Stimulated activated CD8-positive, alpha-beta memory T cell treated with anti-CD3 and anti-CD28 coated beads, Interleukin-7, amount 100 ng/mL, for 48 hours (primary cell): ENCODE results near the gene ABLIM2.

Experiments
- DNase-seq, 2 donors: peaks; one replicate each; pipeline ENCODE4 v3.0.0-alpha.2; 2020; ENCODE audit warnings: low read depth in 1 of 2; ENCODE audit errors: extremely low read depth in 1 of 2

The ABLIM2 gene

DNA sequence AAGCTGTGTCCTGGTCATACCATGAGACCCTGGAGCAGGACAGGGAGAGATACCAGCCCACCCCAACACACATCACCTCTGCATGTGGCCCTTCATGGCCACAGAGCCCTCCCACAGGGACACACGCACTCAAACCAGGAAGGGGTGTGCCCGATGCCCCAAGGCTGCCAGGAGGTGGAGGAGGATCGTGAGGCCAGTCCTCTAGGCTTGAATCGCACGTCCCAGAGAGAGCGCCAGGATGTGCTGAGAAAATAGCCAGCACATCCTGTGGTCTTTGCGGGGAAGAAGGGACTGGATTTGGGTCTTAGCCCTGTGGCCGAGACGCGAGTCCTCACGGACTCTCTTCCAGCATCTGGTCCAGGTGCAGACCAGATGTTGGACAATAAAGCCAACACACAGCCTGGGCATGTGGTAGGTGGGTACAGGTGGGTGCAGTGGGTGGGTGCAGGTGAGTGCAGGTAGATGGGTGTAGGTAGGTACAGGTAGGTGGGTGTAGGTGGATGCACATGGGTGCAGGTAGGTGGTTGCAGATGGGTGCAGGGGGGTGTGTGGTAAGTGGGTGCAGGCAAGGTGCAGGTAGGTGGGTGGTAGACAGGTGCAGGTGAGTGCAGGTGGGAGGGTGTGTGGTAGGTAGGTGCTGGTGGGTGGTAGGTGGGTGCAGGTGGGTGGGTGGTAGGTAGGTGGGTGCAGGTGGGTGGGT is 124.6 kb downstream of the ABLIM2 start:
- DNase-seq = no peak

GRCh38 chr4:8033067-8033755 is 125.4 kb downstream of the ABLIM2 start:
- DNase-seq = no peak

- no peak for DNase-seq
Observed at GRCh38 chr4:8032381-8032780, 126.2 kb downstream of the ABLIM2 start.

- DNase-seq = no peak
Observed at GRCh38 chr4:8030121-8030781, 128.4 kb downstream of the ABLIM2 start.

GRCh38 chr4:8029689-8030088 is 128.9 kb downstream of the ABLIM2 start:
- no peak for DNase-seq

DNA sequence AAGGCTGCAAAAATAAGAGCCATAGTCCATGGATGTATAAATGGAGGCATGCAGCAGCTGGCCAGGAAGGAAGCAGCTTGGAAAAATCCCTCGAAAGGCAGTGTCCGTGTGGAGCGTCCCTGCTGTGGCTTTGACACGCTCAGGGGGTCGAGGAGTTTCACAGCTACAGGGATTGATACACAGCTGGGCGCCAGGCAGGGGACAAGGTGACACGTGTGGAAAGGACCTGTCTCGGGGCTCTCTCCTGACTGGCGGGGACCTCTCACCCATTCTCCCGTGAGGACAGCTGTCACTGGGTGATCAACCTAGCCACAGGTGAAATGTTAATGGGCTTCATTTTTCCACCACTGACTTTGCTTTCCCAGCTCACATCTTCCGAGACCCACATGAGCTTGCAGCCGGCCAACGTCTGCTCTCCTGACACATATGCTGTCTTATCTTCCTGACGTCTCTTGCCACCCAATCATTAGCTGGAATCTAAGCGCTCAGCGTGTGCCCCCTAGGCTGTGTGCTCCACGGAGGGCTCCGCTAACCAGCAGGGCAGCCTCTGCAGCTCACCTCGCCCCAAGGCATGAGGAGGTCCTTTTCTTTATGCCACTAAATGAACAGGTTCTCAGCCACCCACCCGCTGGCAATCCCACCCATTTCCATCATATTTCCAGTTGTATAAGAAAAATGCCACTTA is 129.6 kb downstream of the ABLIM2 start:
- DNase-seq = no peak

DNA sequence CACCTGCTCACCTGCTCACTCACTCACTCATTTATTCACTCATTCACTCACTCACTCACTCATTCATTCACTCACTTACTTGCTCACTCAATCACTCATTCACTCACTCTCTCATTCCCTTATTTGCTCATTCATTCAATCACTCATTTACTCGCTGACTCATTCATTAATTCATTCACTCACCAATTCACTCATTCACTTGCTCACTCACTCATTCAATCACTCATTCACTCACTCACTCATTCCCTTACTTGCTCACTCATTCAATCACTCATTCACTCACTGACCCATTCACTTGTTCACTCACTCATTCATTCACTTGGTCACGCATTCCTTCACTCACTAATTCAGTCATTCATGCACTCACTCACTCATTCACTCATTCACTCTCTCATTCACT is 130.2 kb downstream of the ABLIM2 start:
- no peak for DNase-seq

DNA sequence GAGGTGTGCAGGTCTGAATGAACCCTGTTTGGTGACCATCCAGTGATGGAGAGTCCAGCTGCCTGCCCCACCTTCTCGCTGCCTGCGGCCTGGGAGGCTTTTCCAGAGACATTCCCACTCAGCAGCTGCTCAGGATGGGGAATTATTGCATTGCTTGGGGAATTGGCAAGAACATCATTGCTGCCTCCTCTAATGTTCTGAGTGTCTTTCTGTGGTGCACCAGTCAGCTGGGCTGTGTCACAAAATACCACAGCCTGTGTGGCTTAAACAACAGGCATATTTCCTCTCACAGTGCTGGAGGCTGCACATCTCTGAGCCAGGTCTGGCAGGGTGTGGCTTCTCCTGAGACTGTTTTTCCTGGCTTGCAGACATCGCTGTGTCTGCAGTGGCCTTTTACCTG is 132.2 kb downstream of the ABLIM2 start:
- no peak for DNase-seq

DNA sequence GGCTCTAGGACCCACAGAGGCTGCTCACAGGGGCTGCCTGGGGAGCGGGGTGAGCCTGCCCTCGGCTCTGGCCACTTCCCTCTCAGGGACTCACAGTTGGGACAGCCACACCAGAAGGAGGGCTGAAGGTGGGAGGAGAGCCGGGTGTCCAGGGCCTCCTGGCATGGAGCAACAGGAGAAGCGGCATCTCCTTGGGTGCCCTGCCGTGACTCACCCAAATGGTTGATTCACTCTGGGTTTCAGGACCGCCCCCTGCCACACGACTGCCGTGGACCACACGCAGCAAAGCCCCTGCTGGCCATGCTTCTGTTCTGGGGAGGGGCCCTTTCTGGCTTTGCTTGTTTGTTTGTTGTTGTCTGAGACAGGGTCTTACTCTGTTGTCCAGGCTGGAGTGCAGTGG is 132.9 kb downstream of the ABLIM2 start:
- no peak for DNase-seq

DNA sequence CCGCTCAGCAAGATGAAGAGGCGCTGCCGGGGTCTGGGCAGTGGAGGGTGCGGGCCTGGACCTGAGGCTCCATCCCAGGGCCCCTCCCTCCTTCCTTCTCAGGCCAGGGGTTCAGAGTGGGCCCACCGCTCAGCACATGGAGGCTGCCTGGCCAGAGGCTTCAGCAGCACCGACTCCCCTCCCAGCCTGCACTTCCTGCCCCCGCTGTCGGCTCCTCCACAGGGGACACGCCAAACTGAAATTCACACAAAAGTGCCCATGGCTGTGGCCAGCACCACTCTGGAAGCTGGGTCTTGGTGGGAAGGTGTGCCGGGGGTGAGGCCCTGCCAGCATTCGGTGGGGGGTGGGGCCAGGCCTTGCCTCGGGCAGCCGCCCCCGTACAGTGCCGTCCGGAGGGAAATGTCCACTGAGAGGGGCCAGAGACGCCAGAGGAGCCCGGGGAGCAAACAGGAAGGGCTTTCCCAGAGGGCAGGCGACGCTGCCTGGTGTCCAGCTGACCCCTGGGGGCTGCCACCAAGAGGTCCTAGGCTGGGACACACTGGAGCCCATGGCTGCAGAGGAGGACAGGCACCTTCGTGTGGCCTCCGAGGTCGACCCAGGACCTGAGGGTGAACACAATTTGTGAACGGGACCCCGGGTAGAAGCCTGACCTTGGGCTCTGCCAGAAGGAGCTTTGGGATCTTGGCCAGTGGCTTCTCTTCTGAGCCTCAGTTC is 134.4 kb downstream of the ABLIM2 start:
- DNase-seq = no peak

DNA sequence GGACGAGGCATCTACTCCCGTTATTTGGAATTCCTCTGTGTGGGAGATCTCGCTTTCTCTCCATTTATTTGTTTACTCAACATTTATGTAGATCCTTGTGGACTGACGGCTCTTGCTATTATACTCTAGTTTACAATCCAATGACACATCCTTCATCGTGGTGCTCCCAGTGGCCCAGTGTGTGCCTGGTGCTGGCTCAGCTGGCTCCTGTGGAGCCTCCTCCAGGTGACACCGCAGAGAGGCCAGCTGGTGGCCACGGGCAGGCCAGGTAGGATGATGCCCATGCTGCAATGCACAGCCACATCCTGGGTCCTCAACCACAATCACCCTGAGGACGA is 134.9 kb downstream of the ABLIM2 start:
- no peak for DNase-seq

GRCh38 chr4:8022767-8023695 is 135.6 kb downstream of the ABLIM2 start:
- no peak for DNase-seq

DNA sequence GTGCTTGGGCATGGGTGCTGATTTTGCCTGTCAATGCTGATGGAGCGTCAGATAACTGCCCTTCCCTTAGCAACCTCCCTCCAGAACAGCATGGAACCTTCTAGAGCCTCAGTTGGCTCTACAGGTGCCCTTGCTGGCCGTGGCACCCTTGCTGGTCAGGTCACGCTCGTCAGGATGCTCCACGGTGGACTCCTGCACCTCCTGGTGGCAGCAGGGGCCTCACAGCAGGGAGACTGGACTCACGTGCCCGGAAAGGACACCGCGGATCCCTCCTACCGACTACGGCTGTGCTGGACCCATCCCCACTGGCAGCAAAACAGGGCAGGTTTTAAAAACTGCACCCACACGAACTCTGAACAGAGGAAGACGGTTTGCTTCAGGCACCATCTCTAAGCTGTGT is 136.8 kb downstream of the ABLIM2 start:
- no peak for DNase-seq

DNA sequence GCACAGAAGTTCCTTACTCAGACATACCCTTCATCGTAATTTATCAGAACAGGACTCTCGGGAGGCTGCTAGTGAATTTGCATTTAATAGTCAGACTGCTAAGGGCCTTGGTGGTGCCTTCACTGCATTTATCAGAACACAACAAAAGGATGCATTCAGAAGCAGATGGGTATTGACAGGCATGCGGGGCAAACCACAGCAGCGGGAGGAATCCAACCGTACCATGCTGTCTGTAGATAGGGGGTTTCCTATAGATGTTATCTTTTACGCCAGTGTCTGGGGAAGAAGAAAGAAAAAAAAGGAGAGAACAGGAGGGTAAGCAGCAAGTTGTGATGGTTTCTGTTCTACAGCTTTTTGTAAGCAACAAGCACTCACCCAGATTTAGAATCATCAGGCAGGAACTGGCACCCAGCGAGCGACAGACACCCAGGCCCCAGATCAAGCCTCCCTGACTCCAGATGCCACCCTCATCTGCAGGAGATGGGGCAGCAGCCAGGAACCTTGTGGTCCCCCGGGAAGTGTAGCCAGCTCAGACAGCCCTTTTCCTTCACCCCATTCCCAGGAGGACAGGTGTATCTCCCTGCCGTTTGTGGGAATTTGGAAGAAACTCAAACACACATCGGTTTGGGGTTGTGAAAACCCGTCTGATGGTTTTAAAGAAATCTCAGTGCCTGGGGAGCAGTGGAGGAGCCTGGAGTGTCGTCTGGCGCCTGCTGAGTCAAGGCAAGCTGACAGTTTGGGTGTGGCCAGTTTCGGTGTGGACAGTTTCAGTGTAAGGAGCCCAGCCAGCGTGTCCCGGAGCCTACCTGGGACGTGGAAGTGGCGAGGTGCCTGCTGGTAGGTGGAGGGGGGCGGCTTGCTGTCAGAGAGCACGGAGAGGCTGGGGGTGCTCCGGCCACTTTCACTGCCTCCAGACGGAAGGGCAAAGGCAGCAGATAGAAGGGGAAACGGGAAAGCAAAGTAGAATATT is 138.9 kb downstream of the ABLIM2 start:
- DNase-seq = no peak

DNA sequence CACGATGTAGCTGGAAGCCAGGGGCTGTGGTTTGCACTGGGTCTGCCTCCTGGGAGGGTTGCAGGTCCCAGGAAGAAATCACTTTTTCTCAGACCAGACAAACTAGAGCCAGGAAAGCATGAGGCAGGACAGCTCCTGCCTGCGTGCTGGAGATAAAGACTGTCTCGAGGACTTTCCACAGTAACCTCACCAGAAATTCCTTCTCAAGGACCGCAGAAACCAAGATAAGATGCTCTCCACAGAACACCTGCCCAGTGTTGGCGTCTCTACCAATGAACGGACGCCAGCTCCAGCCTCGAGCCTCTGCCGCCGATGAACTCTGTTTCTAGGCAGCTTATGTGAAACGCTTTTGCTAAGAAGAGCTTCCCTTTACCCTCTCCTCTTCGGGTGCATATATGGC is 142.1 kb downstream of the ABLIM2 start:
- DNase-seq = no peak

DNA sequence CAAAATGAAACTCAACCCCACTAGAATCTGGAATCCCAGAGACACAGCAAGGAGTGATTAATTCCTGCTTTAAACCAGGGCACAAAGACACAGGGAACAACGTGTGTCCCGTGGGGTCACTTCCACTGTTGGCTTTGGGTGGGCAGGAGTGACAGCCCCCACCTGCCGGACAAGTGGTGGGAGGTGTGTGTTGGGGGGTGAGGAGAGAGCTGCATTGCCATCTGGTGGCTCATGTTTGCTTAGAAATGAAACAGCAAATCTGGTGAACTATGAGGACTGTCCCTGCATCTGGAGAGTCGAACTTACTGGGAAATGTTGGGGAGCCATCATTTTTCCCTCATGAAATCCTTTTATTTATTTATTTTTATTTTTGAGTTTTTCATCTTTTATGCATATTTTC is 143.1 kb downstream of the ABLIM2 start:
- no peak for DNase-seq

DNA sequence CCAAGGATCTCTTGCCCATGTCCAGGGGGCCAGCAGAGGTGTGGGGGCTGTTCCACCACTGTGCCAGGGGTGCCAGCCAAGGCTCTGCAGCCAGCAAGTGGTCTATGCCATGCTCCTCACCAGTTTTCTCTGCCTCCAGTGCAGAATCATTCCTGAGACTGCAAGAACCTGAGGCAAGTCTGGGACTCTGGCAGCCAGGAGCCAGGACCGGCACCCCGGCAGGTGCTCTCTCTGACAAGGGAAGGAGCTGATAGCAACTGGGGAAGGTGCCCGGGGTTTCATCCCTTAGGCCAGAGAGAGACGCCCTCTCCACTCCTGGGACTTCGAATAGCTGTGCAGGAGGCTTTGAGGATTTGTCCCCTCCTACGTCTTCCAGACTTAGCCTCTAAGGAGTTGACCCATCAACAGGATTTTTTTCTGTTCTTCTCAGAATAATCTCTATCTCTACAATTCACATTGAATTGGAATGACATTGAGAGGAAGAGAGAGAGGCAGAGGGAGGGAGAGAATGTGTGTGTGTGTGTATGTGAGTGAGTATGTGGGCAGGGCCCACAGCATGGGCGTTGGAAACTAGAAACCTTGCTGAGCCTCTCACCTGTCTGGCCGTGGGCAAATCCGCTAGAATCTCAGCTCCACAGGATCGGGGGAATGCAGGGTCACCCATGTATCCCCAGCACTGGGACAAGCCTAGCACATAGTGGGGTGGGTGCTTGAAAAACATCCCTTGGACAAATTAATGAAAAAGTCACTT is 144.5 kb downstream of the ABLIM2 start:
- DNase-seq = no peak

DNA sequence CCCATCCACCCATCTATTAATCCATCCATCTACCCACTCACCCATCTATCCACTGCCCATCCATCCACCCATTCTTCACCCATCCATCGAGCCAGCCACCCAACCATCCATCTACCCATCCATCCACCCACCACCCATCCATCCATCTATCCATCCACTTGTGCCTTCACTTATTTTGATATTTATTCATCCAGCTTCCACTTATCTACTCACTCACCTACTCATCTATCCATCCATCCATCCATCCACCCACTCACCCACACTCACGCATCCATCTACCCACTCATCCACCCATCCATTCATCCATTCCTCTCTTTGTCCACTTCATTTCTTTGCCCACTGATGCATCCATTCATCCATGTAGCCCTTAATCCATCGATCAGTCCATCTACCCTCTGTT is 146.1 kb downstream of the ABLIM2 start:
- no peak for DNase-seq
